Mucosa of descending colon (tissue), 3 donors: ENCODE data around the gene ZNF791. TPM values are rescaled to one million over a fixed set of nuclear protein-coding genes. Genes with fewer than 3 reads are reported as not detected.

Experiments used
- ATAC-seq: fragments of 200-7000 bp; cut with Tn5 transposase; one replicate; pipeline ENCODE4 v1.9.1; 2020; ENCODE audit warnings: mild to moderate bottlenecking, moderate library complexity
- DNase-seq, 3 donors: peaks; one replicate each; pipeline ENCODE4 v3.0.0-alpha.2; 2020
- H3K36me3 ChIP-seq: fragments of 200-600 bp; one replicate; pipeline ENCODE4 v1.8.0; 2021; ENCODE audit warnings: low read depth, mild to moderate bottlenecking
- H3K4me1 ChIP-seq: fragments of 200-600 bp; one replicate; pipeline ENCODE4 v1.8.0; 2021; ENCODE audit warnings: low read depth, mild to moderate bottlenecking
- H3K4me3 ChIP-seq: fragments of 200-600 bp; one replicate; pipeline ENCODE4 v1.8.0; 2021; ENCODE audit warnings: mild to moderate bottlenecking
- H3K9me3 ChIP-seq: fragments of 200-600 bp; one replicate; pipeline ENCODE4 v1.8.0; 2021; ENCODE audit warnings: mild to moderate bottlenecking
- CTCF ChIP-seq: fragments of 200-600 bp; IDR thresholded peaks from one replicate; pipeline ENCODE4 v1.8.0; 2022; ENCODE audit warnings: antibody characterized with exemption, mild to moderate bottlenecking
- intact Hi-C, 2 donors: fragments of 100-400 bp; cut with DNase I in 1 of 2; cut with micrococcal nuclease in 1 of 2; formaldehyde crosslinking; loops; one replicate each; pipeline versions ENCODE4 v1.11.0 to v1.11.1; 2022; cut with DNase I, micrococcal nuclease
- total RNA-seq, 3 donors: library from RNA; stranded (reverse); fragmentation: NEBNext Ultra II Directional in 2 of 3; extraction: Animal tissue kit (Norgen Biotek cat#: 25700) in 2 of 3; gene quantifications; one replicate each; pipeline versions ENCODE4 v1.2.1 to v1.2.4, GENCODE V29; 2021 to 2023
- donor health status: DM: no; HTN: no; CAD: no; lungs with moderate emphysema.
- donor health status: DM: no; HTN: no; CAD: no.
- donor health status: DM: no; HTN: yes; CAD: no.

The ZNF791 gene
- total RNA-seq, 3 donors from 2014 or later: 22.5 to 29.7 (median 26.9) TPM

GRCh38 chr19:12656899-12657571, 46.3 kb downstream of the ZNF791 start:
- Histone ChIP-seq H3K9me3 (no peaks in the 10 kb centered on the region), H3K4me1 (no peaks in the 10 kb centered on the region), H3K36me3 (no peaks in the 10 kb centered on the region), H3K4me3 (no peak overlapping the region)
- intact Hi-C loops: no loop called here
- ATAC-seq (no peak), DNase-seq (no peak)
- no peak for TF ChIP-seq CTCF

- ATAC-seq (no peak), DNase-seq (no peak)
- Histone ChIP-seq H3K4me3 (no peak overlapping the region), H3K36me3 (no peaks in the 10 kb centered on the region), H3K9me3 (no peaks in the 10 kb centered on the region), H3K4me1 (no peaks in the 10 kb centered on the region)
- TF ChIP-seq CTCF: no peak
- intact Hi-C loops: no loop called here
Measured at GRCh38 chr19:12657966-12658365, 47.2 kb downstream of the ZNF791 start.

GRCh38 chr19:12660980-12661379, 50.3 kb downstream of the ZNF791 start:
- no peak for ATAC-seq
- intact Hi-C loops: no loop called here

GRCh38 chr19:12664406-12665280, 53.9 kb downstream of the ZNF791 start:
- DNase-seq: peak in 2 of 3 donors; percentile 55 to 67
- H3K4me3 ChIP-seq: no peak overlapping the region
- H3K4me1 ChIP-seq: peaks cover 25% of the 10 kb centered on the region
- intact Hi-C loops: no loop called here
- H3K36me3 ChIP-seq: no peaks in the 10 kb centered on the region
- H3K9me3 ChIP-seq: no peaks in the 10 kb centered on the region
- TF ChIP-seq CTCF: no peak
- ATAC-seq: peak; percentile 29

More at GRCh38 chr19:12660980-12661379, 50.3 kb downstream of the ZNF791 start:
- Histone ChIP-seq H3K9me3 (no peaks in the 10 kb centered on the region), H3K4me3 (no peak overlapping the region), H3K4me1 (peaks cover 6% of the 10 kb centered on the region), H3K36me3 (no peaks in the 10 kb centered on the region)
- no peak for DNase-seq
- TF ChIP-seq CTCF: no peak

GRCh38 chr19:12665281-12665573, 54.5 kb downstream of the ZNF791 start:
- DNase-seq (peak in 2 of 3 donors; percentile 52 to 81), ATAC-seq (peak; percentile 6)
- Histone ChIP-seq H3K4me3 (no peak overlapping the region), H3K9me3 (no peaks in the 10 kb centered on the region), H3K36me3 (no peaks in the 10 kb centered on the region), H3K4me1 (peaks cover 27% of the 10 kb centered on the region)
- no peak for TF ChIP-seq CTCF
- intact Hi-C loops: no loop called here
